Stimulated activated CD4-positive, alpha-beta T cell treated with anti-CD3 and anti-CD28 coated beads, Interleukin-2, amount 100 ng/mL, for 4 hours (primary cell): ENCODE data around the gene CD1C.
"Not testable (repeated sequence)": the region's sequence is repeated elsewhere in the genome, so short reads cannot be mapped to it uniquely, and the experiment has no call there.

Experiments used
- DNase-seq: peaks from one replicate; pipeline ENCODE4 v3.0.0-alpha.2; 2020; ENCODE audit warnings: low read depth

CD1C gene

DNA sequence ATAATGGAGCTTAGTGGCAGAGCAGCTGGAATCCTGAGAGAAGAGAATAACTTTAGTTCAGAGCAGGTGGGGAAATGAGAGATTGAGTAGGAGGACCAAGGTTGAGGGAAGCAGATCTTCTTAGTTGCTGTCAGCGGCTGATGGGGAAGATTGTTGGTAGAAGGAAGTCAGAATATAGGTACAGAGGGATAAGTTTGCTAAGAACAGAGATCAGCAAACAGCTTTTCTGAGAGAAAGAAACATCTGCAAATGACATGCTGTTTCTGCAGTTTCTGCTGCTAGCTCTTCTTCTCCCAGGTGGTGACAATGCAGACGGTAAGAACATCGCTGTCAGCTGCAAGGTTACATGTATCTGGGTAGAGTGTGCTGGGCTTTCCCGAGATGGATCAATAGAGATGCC lies at the start of gene CD1C:
Gene CD1C (plus strand): TSS at position 113 of the 400 bp plus-strand sequence. CDS start 142 bp downstream, at position 255.
- DNase-seq: no peak

DNA sequence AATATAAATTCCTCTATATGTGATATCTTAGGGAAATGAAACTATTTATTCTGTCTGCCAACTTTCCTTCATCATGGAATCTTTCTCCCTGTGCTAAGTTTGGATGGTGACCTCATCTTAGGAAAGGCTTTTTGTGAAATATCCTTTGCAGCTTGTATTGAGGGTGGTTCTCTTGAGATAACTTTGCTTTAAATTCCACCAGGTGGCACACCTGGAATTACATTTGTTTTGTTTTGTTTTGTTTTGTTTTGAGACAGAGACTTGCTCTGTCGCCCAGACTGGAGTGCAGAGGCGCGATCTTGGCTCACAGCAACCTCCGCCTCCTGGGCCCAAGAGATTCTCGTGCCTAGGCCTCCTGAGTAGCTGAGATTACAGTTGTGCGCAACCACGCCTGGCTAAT lies 43.1 kb upstream of the CD1C start:
- no peak for DNase-seq

DNA sequence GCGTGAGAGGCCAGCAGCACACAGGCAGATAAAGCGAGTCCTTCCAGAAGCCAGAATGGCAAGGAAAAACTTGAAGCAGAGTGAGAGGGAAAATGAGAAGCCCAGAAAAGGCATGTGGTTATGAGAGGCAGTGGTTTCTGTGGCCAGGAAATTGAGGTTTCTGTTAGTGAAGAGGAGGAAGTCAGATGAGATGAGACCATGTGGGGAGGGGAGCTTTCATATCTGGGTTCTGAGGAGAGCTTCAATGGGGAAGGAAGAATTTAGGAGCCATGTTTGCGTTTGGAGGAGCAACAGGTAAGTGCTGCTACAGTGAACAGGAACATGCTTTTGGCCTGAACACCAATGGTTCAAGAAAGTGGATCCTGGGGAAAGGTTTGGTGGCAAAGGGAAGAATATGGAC lies 41.6 kb upstream of the CD1C start:
- DNase-seq: no peak

DNA sequence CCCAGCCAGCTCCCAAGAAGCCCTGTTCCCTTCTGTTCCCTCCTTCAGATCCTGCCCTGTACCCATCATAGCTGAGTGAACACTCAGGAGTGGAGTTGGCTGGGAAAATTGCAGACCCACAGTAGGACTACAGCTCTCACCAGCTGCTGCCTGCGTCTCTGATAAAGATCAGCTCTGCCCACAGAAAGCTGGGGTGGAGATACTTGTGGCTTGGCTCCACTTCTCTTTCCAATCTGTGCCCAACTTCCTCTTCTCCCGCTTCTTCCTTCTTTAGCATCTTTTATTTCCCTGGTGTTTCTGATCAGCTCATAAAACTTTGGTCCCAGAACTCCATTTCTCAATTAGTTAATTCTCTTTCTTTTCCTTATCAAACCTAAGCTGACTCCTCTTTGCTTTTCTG lies 41.0 kb upstream of the CD1C start:
- no peak for DNase-seq

DNA sequence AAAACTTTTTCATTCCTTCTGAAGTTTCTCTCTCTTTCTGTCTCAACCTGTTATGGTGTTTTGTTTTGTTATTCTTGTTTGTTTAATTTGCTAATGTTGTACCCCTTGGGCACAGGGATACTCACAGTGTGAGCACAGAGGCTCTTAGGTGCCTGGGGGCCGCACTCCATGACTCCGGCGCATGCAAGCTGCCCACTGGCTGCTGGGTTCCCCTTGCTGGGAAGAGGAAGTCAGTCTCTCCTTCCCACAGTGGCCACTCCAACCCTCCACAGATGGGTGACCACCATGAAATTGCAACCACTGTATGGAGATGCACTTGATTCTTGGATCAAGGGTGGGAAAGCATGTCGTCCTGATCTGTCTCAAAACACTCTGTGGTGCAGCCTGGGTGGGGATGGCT lies 40.1 kb upstream of the CD1C start:
- no peak for DNase-seq

DNA sequence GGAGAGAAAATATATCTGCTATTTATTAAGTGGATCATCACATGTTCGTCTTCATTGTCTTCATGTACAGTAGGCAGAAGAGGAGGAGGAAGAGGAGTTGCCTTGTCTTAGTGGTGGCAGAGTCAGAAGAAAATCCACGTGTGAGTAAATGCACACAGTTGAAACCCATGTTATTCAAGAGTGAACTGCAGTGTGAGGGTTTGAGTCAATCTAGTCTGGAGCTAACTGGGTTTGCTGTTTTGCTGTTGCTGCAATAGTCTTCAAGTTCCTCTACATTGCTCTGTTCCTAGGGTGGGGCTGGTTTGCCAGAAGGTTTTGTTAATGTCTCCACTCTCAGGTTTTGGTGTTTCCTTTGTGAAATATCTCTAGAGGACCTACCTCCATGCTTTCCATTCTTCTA lies 38.6 kb upstream of the CD1C start:
- no peak for DNase-seq

DNA sequence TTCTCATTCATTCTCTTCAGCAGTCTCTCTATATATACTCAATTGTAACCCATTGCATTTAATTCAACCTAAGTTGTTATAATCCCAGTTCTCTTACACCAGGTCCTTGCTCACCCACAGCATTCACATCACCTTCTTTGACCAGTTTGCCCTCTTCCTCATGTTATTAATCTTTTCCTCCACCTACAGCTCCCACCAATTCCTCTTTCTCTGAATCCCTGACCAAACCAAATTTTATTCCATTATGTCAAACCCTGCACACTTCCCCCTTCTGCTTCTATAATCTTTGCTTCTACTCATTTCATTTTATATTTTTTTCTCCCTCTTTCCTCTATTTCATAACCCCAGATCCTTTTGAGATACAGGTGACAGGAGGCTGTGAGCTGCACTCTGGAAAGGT lies 34.1 kb upstream of the CD1C start:
- no peak for DNase-seq

DNA sequence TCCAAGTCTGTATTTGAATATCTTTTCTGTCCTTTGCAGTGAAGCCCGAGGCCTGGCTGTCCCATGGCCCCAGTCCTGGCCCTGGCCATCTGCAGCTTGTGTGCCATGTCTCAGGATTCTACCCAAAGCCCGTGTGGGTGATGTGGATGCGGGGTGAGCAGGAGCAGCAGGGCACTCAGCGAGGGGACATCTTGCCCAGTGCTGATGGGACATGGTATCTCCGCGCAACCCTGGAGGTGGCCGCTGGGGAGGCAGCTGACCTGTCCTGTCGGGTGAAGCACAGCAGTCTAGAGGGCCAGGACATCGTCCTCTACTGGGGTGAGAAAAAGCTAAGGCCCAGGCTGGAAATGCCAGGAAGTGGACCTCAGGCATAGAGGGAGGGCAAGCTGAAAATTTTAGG lies 33.0 kb upstream of the CD1C start:
- not testable (repeated sequence) for DNase-seq

DNA sequence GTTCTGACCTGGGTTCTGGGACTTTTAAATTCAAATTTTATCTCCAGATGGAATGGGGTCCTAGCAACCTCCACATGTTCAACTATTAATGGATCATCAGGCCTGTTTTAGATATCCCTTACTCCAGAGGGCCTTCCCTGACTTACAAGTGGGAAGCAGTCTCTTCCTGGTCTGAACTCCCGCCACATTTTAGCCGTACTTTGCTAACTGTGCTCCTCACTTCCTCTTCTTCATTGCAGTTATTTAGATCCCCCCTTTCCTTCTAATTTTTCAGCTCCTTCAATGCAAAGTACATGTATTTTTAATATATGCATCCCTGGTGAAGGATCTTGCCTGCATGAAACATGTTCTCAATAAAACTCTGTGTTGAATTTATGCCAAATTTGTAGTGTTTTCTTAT lies 31.8 kb upstream of the CD1C start:
- DNase-seq: no peak

DNA sequence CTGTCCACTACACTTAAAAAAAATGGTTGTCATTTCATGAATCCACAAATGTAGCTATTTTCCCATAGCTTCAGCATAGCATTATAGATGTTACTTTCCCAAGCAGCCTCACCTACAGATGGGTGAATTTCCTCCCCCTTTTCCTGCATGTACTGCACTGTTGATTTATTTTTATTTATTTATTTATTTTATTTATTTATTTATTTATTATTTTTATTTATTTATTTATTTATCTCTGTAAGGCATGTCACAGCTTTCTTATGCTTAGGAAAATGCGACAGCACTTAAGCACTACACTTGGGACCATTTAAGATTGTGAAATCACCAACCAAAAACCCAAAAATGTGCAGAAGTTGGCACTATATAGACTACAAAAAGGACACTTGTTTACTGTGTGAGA lies 30.6 kb upstream of the CD1C start:
- no peak for DNase-seq

DNA sequence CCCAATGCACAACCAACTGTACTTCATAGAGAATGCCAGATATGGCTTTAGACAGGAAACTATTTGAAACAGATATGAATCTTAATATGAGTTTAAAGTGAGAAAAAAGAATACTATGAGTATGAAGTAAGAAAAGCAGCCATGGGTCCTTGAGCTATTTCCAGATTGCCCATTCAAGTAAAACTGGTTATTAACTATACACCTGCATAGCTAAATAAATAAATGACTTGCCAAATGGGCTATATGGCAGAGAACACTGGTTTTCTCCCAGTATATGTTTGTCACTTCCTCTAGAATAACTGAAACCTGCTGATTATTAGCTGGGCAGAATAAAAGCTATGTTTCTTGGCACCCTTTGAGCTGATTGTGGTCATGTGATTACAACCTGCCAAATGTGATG lies 17.0 kb upstream of the CD1C start:
- no peak for DNase-seq

DNA sequence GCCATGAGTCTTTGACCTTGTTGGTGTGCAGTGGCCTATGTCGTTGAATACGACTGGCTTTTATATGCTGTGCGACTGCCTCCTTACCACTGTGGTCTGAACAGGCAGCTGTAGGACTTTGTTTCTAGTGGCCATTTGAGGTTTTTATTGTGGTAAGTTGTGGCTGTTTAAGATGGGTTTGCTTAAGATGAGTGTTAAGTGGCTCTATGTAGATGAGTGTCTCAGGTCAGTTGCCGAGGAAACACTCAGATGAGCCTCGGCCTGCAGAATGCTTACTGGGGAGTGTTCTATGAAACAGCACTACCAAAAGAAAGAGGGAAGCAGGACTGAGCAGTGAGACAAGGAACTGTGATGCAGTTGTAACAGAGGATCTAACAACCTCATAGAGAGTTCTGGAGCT lies 14.9 kb upstream of the CD1C start:
- DNase-seq: no peak

DNA sequence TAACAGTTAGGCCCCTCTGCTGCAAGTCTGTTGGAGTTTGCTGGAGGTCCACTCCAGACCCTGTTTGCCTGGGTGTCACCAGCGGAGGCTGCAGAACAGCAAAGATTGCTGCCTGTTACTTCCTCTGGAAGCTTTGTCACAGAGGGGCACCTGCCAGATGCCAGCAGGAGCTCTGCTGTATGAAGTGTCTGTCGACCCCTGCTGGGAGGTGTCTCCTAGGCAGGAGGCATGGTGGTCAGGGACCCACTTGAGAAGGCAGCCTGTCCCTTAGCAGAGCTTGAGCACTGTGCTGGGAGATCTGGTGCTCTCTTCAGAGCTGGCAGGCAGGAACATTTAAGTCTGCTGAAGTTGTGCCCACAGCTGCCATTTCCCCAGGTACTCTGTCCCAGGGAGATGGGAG lies 7.3 kb upstream of the CD1C start:
- DNase-seq: not testable (repeated sequence)

DNA sequence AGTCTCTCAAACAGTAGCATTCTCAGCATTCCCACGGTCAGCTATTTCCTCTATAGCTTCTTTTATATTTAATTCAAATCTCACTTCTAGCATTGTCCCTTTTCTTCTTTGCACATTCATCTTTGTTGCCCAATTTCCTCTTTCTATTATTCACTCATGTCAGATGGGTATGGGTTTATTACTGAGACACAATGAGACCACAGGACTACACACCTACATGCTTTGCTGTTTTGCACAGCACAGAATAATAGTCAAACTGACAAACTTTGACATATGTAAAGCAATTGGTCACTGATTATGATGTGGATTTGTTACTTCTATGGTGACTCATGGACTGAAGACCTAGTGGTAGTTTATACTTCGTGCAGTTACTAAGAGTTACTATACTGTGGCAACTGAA lies 5.8 kb upstream of the CD1C start:
- DNase-seq: no peak

DNA sequence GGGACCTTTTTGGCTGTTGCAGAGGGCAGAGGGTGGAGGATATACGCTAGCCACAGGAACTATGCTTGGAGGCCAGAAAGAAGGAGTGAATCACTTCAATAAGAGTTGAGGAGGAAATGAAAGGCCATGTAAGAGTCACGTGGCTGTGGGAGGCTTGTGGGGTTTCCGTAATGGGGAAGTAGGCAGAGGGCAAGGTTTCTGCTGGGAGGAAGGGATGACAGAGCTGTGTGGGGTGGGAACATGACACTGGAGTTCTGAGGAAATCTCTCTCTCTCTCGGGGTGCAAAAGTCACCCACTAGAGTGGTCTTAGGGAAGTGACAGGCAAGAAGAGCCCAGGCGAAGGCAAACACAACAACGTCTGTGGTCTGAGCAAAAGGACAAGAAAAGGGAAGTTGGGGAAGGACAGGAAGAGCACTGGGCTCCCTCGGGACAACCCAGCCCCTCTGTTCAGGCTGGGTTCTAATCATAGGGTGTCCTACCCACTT lies 3.9 kb upstream of the CD1C start:
- DNase-seq: no peak

DNA sequence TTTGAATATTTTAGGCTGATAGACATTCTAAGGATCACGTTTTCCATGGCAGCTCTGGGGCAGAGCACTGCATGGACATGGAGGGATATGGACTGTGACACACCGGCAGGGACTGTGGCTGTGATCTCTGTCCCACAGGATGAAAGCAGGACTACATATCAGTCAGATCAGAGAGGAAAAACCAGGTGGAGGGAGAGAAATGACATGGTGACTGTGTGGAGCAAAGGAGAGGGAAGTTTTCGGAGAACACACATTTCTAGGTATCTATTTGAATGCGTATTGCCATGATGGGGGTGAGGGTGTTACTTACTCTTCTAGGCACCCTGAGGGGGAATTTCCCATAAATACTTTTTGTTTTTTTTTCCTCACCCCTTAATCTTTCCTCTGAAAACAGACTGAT lies 3.2 kb upstream of the CD1C start:
- DNase-seq: no peak

DNA sequence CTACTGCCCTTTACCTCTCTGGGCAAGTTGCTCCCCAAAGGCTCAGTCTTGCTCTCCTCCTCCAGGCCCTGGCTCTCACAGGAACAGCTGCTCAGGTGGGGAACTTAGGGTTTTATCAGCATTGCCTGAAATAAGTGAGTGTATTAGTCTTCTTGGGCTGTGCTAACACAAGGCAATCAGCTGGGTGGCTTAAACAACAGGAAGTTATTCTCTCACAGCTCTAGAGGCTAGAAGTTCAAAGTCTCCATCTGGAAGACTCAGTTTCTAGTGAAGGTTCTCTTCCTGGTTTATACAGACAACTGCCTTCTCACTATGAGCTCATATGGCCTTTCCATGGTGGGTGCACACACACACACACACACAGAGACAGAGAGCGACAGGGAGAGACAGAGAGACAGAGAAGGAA lies 2.8 kb upstream of the CD1C start:
- no peak for DNase-seq

DNA sequence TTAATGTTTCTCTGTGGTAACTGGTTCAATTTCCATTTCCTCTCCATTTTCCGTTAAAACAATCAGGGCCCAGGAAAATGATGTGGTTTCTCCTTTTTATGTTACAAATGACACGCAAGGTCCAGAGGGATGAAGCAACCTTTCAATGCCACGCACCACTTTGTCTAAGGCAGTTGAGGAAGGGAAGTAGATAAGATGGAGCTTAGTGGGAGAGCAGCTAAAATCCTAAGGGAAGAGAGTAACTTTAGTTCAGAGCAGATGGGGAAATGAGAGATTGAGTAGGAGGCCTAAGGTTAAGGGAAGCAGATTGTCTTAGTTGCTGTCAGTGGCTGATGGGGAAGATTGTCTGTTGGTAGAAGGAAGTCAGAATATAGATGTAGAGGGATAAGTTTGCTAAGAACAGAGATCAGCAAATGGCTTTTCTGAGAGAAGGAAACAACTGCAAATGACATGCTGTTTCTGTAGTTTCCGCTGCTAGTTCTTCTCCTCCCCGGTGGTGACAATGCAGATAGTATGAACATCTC lies 660 bp downstream of the CD1C start:
- no peak for DNase-seq

DNA sequence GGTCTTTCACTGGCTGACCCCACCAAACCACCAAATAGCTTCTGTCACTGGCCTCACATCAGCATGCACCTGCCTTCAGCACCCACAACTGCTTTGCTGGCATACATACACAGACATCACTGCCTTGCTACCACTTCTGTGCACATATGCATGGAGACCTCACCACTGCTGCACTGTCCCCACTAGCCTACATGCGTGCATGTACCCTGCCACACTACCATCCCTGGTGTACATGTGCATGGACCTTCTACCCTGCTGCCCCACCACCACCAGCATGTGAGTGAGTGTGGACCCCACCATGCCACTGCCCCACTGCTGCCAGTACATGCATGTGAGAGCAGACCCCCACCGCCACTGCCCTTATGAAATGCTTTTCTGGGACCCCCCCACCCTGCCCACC lies 6.1 kb downstream of the CD1C start:
- no peak for DNase-seq

DNA sequence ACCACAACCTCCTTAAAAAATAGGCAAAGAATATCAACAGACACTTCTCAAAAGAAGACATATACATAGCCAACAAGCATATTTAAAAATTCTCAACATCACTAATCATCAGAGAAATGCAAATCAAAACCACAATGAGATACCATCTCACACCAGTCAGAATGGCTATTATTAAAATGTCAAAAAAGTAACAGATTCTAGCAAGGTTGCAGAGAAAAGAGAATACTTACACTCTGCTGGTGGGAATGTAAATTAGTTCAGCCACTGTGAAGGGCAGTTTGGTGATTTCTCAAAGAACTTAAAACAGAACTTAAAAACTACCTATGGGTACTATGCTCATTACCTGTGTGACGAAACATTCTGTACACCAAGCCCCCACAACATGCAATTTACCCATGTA lies 20.9 kb downstream of the CD1C start:
- no peak for DNase-seq

DNA sequence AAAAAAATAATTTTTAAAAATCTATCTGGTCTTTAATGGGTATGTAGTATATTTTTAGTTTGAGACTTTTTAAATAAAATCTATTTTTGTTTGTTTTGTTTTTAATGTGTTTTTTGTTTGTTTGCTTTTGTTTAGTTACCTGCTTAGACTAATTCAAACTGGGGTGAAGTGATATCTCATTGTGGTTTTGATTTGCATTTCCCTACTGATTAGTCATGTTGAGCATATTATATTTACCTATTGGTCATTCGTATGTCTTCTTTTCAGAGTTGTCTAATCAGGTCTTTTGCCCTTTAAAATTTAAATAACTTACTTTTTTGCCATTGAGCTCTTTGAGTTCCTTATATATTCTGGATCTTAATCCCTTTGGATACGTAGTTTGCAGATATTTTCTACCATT lies 21.3 kb downstream of the CD1C start:
- no peak for DNase-seq

DNA sequence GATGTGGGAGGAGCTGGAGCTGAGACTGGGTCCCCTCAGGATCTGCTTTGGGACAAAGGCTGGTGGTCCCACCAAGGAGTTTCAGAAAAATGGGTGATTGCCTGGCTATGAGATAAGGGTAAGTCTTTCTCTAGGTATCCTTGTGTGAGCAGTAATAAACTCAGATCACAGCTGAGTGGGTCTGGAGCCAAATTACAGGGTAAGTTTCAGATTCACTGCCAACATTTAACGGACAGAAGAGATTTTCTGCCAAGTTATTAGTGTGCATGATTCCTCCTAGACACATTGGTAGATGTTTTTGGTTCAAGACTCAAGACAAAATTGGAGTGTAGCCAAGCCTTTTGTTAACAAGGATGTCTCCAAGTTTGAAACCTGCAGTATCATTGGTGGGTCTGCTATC lies 34.1 kb downstream of the CD1C start:
- DNase-seq: no peak

DNA sequence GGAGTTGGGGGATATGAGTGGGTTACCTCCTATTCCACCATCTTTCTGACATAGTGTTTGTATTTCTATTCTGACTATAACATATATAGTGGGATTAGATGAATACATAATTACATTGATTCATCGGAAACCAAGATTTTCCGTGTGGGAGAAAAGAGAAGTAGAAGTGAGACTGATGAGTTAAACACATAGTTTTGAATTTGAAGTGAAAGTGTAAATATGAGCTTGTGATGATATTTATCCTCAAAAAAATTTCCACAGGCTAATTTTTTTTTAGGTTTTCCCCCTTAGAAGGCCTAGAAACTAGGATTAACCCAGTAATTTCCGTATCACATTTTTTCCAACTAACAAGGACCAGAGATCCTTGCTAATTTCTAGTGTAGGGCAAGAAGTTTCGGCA lies 34.7 kb downstream of the CD1C start:
- DNase-seq: no peak

DNA sequence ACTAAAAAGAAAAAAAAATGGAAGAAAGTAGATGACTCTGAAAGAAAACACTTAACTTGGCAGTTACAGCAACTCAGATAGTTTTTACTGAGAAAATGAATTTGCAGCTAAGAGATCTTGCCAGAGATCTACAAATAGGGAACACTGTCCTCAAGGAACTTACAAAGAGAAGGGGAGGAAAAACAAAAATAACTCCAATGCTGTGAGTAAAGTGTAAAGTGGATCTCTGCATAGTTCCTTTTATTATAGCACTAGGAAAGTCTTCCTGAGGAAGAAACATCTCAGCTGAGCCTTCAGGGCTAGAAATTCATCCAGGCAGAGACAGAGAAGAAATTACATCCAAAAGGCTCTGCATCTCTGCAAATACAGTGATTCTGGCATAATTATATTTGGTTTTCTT lies 37.8 kb downstream of the CD1C start:
- DNase-seq: no peak

DNA sequence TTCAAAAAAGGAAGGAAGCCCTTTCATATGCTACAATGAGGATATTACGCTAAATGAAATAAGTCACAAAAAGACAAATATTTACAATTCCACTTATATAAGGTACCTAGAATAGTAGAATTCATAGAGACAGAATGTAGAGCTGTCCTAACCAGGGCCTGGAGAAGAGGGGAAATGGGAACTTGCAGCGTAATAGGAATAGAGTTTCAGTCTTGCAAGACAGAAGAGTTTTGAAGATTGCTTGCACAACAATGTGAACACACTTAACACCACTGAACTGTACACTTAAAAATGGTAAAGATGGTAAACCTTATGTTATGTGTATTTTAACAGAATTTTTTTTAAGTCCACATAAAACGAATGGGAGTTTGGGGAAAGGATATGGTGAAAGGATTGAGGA lies 38.7 kb downstream of the CD1C start:
- DNase-seq: no peak
